B cell (primary cell): ENCODE results near the gene PLPP2. TPM values are rescaled to one million over a fixed set of nuclear protein-coding genes. Genes with fewer than 3 reads are reported as not detected.

Experiments
- ATAC-seq: fragments of 200-7000 bp; cut with Tn5 transposase; one replicate; pipeline ENCODE4 v1.10.0; 2021; ENCODE audit warnings: low read depth, mild to moderate bottlenecking, moderate number of reproducible peaks, moderate library complexity
- CTCF ChIA-PET: fragments of 350-600 bp; sonication (Branson Sonifier 250); formaldehyde crosslinking; loops from one replicate; lab custom pipeline; 2021; ENCODE audit warnings: antibody characterized with exemption, inconsistent platforms; lab: Charles Lee
- POLR2A ChIA-PET: fragments of 350-600 bp; sonication (Branson Sonifier 250); formaldehyde crosslinking; loops from one replicate; lab custom pipeline; 2021; ENCODE audit warnings: antibody characterized with exemption; lab: Charles Lee
- DNase-seq: peaks from one replicate; pipeline ENCODE4 v3.0.0; 2013
- H2AFZ ChIP-seq: 2 replicates; pipeline ENCODE4 v1.6.1; 2012; ENCODE audit warnings: mild to moderate bottlenecking, low read depth, low read length; ENCODE audit not compliant: insufficient read depth, poor library complexity, severe bottlenecking
- H3K27ac ChIP-seq, 2 donors: 1 replicate in 1 of 2; 2 replicates in 1 of 2; pipeline ENCODE4 v1.5.1; 2012 to 2013; ENCODE audit warnings: low read length in 2 of 2, mild to moderate bottlenecking in 2 of 2, moderate library complexity in 1 of 2
- H3K27me3 ChIP-seq, 4 experiments: fragments of 200-600 bp in 1 of 4; sonication (generic) in 1 of 4; replicated peaks in 1 of 4; 1 replicate in 2 of 4; 2 replicates in 2 of 4; pipeline versions ENCODE4 v1.6.1 to v1.7.0; 2013 to 2016; ENCODE audit warnings: low read length in 3 of 4, mild to moderate bottlenecking in 2 of 4, mixed read lengths in 1 of 4, moderate library complexity in 1 of 4; ENCODE audit not compliant: insufficient read depth in 4 of 4, control insufficient read depth in 3 of 4; ENCODE audit errors: control extremely low read depth in 1 of 4
- H3K36me3 ChIP-seq, 2 experiments: replicated peaks in 1 of 2; 1 replicate in 1 of 2; 2 replicates in 1 of 2; pipeline versions ENCODE4 v1.6.1 to v1.7.1; 2013; ENCODE audit warnings: low read length in 1 of 2; ENCODE audit not compliant: insufficient read depth in 2 of 2, control insufficient read depth in 1 of 2; ENCODE audit errors: control extremely low read depth in 1 of 2, extremely low read depth in 1 of 2
- H3K4me1 ChIP-seq, 2 donors: fragments of 200-600 bp in 1 of 2; sonication (generic) in 1 of 2; 1 replicate in 1 of 2; 2 replicates in 1 of 2; pipeline versions ENCODE4 v1.5.1 to v1.6.1; 2013 to 2017; ENCODE audit warnings: low read length in 2 of 2; ENCODE audit not compliant: control insufficient read depth in 2 of 2, insufficient read depth in 2 of 2
- H3K4me2 ChIP-seq: replicated peaks from 2 replicates; pipeline ENCODE3; 2012; ENCODE audit warnings: mild to moderate bottlenecking, low read depth, low read length; ENCODE audit not compliant: poor library complexity, severe bottlenecking
- H3K4me3 ChIP-seq, 5 experiments: fragments of 200-600 bp in 1 of 5; sonication (generic) in 1 of 5; 1 replicate in 3 of 5; 2 replicates in 2 of 5; pipeline versions ENCODE4 v1.5.1 to v1.7.0; 2011 to 2016; ENCODE audit warnings: low read length in 4 of 5, mild to moderate bottlenecking in 4 of 5, low read depth in 2 of 5, control low read depth in 1 of 5, moderate library complexity in 1 of 5; ENCODE audit not compliant: insufficient read depth in 1 of 5; ENCODE audit errors: control extremely low read depth in 1 of 5, extremely low read depth in 1 of 5
- H3K79me2 ChIP-seq: fragments of 200-600 bp; sonication (generic); one replicate; pipeline ENCODE4 v1.6.0; 2016; ENCODE audit warnings: low read length; ENCODE audit not compliant: control insufficient read depth, insufficient read depth
- H3K9ac ChIP-seq: fragments of 200-600 bp; sonication (generic); 2 replicates; pipeline ENCODE4 v1.6.1; 2017; ENCODE audit warnings: mild to moderate bottlenecking, low read length, moderate library complexity
- H3K9me3 ChIP-seq, 3 donors: one replicate each; pipeline versions ENCODE4 v1.6.1 to v1.7.1; 2013; ENCODE audit warnings: low read length in 2 of 3; ENCODE audit not compliant: control insufficient read depth in 2 of 3, insufficient read depth in 1 of 3; ENCODE audit errors: control extremely low read depth in 1 of 3
- H4K20me1 ChIP-seq: 2 replicates; pipeline ENCODE4 v1.6.0; 2012; ENCODE audit warnings: mild to moderate bottlenecking, low read length; ENCODE audit not compliant: insufficient read depth, control insufficient read depth, poor library complexity, severe bottlenecking
- H3K27ac Mint-ChIP-seq: one replicate; pipeline ENCODE4 v1.8.0; 2021; ENCODE audit warnings: mixed read lengths
- H3K27me3 Mint-ChIP-seq: one replicate; pipeline ENCODE4 v1.8.0; 2021; ENCODE audit warnings: mixed read lengths
- H3K4me1 Mint-ChIP-seq: one replicate; pipeline ENCODE4 v1.8.0; 2021; ENCODE audit warnings: mixed read lengths
- H3K4me3 Mint-ChIP-seq: one replicate; pipeline ENCODE4 v1.8.0; 2021; ENCODE audit warnings: mixed read lengths
- H3K9me3 Mint-ChIP-seq: one replicate; pipeline ENCODE4 v1.8.0; 2022; ENCODE audit warnings: mixed read lengths; ENCODE audit not compliant: insufficient read depth
- CTCF ChIP-seq: fragments of 200-600 bp; IDR thresholded peaks from one replicate; pipeline ENCODE4 v1.8.0; 2022; ENCODE audit warnings: antibody characterized with exemption, mild to moderate bottlenecking
- EZH2 ChIP-seq: IDR thresholded peaks from 2 replicates; pipeline ENCODE4 v1.6.1; 2012; ENCODE audit warnings: borderline replicate concordance, low read depth, mild to moderate bottlenecking, moderate library complexity, low read length; ENCODE audit not compliant: insufficient read depth, poor library complexity, severe bottlenecking
- WGBS: methylation state at CpG from one replicate; pipeline ENCODE4 v1.1.5; 2013; ENCODE audit warnings: missing lambda C conversion rate; ENCODE audit not compliant: insufficient coverage; 5-methylcytosine and 5-hydroxymethylcytosine counted together
- intact Hi-C: fragments of 100-400 bp; cut with micrococcal nuclease; formaldehyde crosslinking; loops from one replicate; pipeline ENCODE4 v1.10.0; 2022
- polyA plus RNA-seq: library from polyadenylated mRNA; depleted of rRNA; stranded (reverse); fragments of >200 nt; gene quantifications from 2 replicates; pipeline ENCODE4 v1.2.3, GENCODE V29; 2012
- total RNA-seq, 2 donors: library from RNA; stranded (reverse); fragments of 120-200 nt in 1 of 2; gene quantifications; 1 replicate in 1 of 2; 2 replicates in 1 of 2; pipeline versions ENCODE4 v1.2.3 to v1.2.4, GENCODE V29; 2013 to 2022

The PLPP2 gene
- total and polyA plus RNA-seq, 2 donors (not counting 1 experiment from before 2014, with no cell fraction given) = 0.37 to 1.3 TPM

- Histone ChIP-seq H3K27ac (no peak overlapping the region), H4K20me1 (no peaks in the 10 kb centered on the region), H3K9ac (no peak overlapping the region), H3K9me3 (peaks cover 0 to 38% (median 16%) of the 10 kb centered on the region in 3 donors), H3K4me1 (no peaks in the 10 kb centered on the region), H3K4me3 (no peak overlapping the region), H3K27me3 (no peaks in the 10 kb centered on the region), H3K36me3 (peaks cover 2 to 72% of the 10 kb centered on the region in 2 experiments), H3K79me2 (peaks cover 6% of the 10 kb centered on the region), H2AFZ (no peak overlapping the region), H3K4me2 (no peak overlapping the region)
- 98% methylated on average over 33 of the region's 33 CpGs for WGBS
- Mint-ChIP-seq H3K9me3 (peaks cover 3% of the 10 kb centered on the region), H3K4me1 (no peaks in the 10 kb centered on the region), H3K27ac (no peak overlapping the region), H3K27me3 (no peaks in the 10 kb centered on the region), H3K4me3 (no peak overlapping the region)
- TF ChIP-seq EZH2 = no peak
- no peak for TF ChIP-seq CTCF
- DNase-seq = no peak
- ChIA-PET POLR2A (no interaction called here), CTCF (no interaction called here)
- intact Hi-C loops = no loop called here
- no peak for ATAC-seq
Observed at GRCh38 chr19:325937-326565, 34.8 kb upstream of the PLPP2 start.

- Histone ChIP-seq H3K36me3 (peaks cover 2 to 65% of the 10 kb centered on the region in 2 experiments), H2AFZ (no peak overlapping the region), H3K9me3 (peaks cover 0 to 32% (median 12%) of the 10 kb centered on the region in 3 donors), H3K27me3 (no peaks in the 10 kb centered on the region), H3K4me3 (no peak overlapping the region), H3K79me2 (no peaks in the 10 kb centered on the region), H3K27ac (no peak overlapping the region), H4K20me1 (no peaks in the 10 kb centered on the region), H3K9ac (no peak overlapping the region), H3K4me2 (no peak overlapping the region), H3K4me1 (no peaks in the 10 kb centered on the region)
- H3K27me3 Mint-ChIP-seq = no peaks in the 10 kb centered on the region
- H3K9me3 Mint-ChIP-seq = peaks cover 2% of the 10 kb centered on the region
- CTCF ChIA-PET = no interaction called here
- DNase-seq = no peak
- ATAC-seq = no peak
- no peak overlapping the region for H3K4me3 Mint-ChIP-seq
- 94% methylated on average over 23 of the region's 24 CpGs for WGBS
- TF ChIP-seq CTCF (no peak), EZH2 (no peak)
- intact Hi-C loops = no loop called here
- POLR2A ChIA-PET = no interaction called here
- H3K4me1 Mint-ChIP-seq = no peaks in the 10 kb centered on the region
- no peak overlapping the region for H3K27ac Mint-ChIP-seq
Observed at GRCh38 chr19:325173-325936, 34.2 kb upstream of the PLPP2 start.
